A673 (cell line): ENCODE results near the gene HOXD3. TPM values are rescaled to one million over a fixed set of nuclear protein-coding genes. Genes with fewer than 3 reads are reported as not detected.

Experiments
- BruUV-seq: library from RNA; stranded (reverse); fragments of 400-500 nt; replicated peaks from 2 replicates; lab custom pipeline; 2021; lab: Mats Ljungman, UMichigan
- CTCF ChIA-PET: fragments of 300-600 bp; sonication (Branson Sonifier 250); formaldehyde crosslinking; loops from one replicate; lab custom pipeline; 2022; ENCODE audit warnings: antibody characterized with exemption; lab: Charles Lee
- POLR2A ChIA-PET: fragments of 300-600 bp; sonication (Branson Sonifier 250); formaldehyde crosslinking; loops from one replicate; lab custom pipeline; 2022; ENCODE audit warnings: antibody characterized with exemption; ENCODE audit not compliant: low non-redundant PET; lab: Charles Lee
- DNase-seq: peaks from one replicate; pipeline ENCODE4 v3.0.0-alpha.2; 2015; ENCODE audit warnings: low spot score
- H3K27ac ChIP-seq: fragments of 200-600 bp; sonication (generic); 2 replicates; pipeline ENCODE4 v1.5.1; 2016; ENCODE audit warnings: mixed run types, low read depth, mild to moderate bottlenecking, mixed read lengths, antibody characterized with exemption, low read length; ENCODE audit not compliant: poor library complexity, severe bottlenecking
- H3K27me3 ChIP-seq: fragments of 200-600 bp; sonication (generic); replicated peaks from 2 replicates; pipeline ENCODE4 v1.6.1; 2017; ENCODE audit warnings: mixed run types, low read depth, mild to moderate bottlenecking, mixed read lengths, antibody characterized with exemption, low read length; ENCODE audit not compliant: insufficient read depth, poor library complexity
- H3K36me3 ChIP-seq: fragments of 200-600 bp; sonication (generic); 2 replicates; pipeline ENCODE4 v1.6.1; 2016; ENCODE audit warnings: mixed run types, mild to moderate bottlenecking, mixed read lengths, antibody characterized with exemption, low read length; ENCODE audit not compliant: insufficient read depth, poor library complexity, severe bottlenecking
- H3K4me1 ChIP-seq: fragments of 200-600 bp; sonication (generic); 2 replicates; pipeline ENCODE4 v1.6.1; 2017; ENCODE audit warnings: mixed run types, mild to moderate bottlenecking, mixed read lengths, antibody characterized with exemption, low read length; ENCODE audit not compliant: insufficient read depth, poor library complexity, severe bottlenecking
- H3K4me3 ChIP-seq: fragments of 200-600 bp; sonication (generic); 2 replicates; pipeline ENCODE4 v1.5.1; 2016; ENCODE audit warnings: low read depth, mixed run types, mild to moderate bottlenecking, mixed read lengths, low read length; ENCODE audit not compliant: poor library complexity, severe bottlenecking
- H3K9me3 ChIP-seq: fragments of 200-600 bp; sonication (generic); 2 replicates; pipeline ENCODE4 v1.6.1; 2016; ENCODE audit warnings: mixed run types, low read depth, mild to moderate bottlenecking, mixed read lengths, antibody characterized with exemption, low read length; ENCODE audit not compliant: poor library complexity, severe bottlenecking
- CTCF ChIP-seq: fragments of 300-800, 200-600 bp; sonication (generic); conservative IDR thresholded peaks from 2 replicates; pipeline ENCODE4 v1.5.1; 2017; ENCODE audit warnings: low read depth, mild to moderate bottlenecking, antibody characterized with exemption, low read length, moderate library complexity, mixed read lengths
- EZH2 ChIP-seq: fragments of 200-600 bp; sonication (generic); IDR thresholded peaks from 2 replicates; pipeline ENCODE4 v1.6.1; 2017; ENCODE audit warnings: borderline replicate concordance, low read depth, mild to moderate bottlenecking, mixed read lengths, antibody characterized with exemption, low read length; ENCODE audit not compliant: poor library complexity, severe bottlenecking
- intact Hi-C: fragments of 100-400 bp; cut with micrococcal nuclease; formaldehyde crosslinking; loops from one replicate; pipeline ENCODE4 v1.10.0; 2022; ENCODE audit not compliant: unreplicated experiment
- total RNA-seq: library from RNA; stranded (reverse); gene quantifications from 2 replicates; pipeline ENCODE4 v1.2.3, GENCODE V29; 2021

Gene HOXD3
- total RNA-seq, 1 experiment from 2014 or later = 41.3 TPM

GRCh38 chr2:176133389-176133788 is 23.7 kb upstream of the HOXD3 start:
- Histone ChIP-seq H3K4me1 (peaks cover 31% of the 10 kb centered on the region), H3K9me3 (no peaks in the 10 kb centered on the region), H3K27ac (peak overlapping the region; percentile 98), H3K36me3 (peaks cover 4% of the 10 kb centered on the region), H3K27me3 (no peaks in the 10 kb centered on the region), H3K4me3 (peak overlapping the region; percentile 62)
- peak; percentile 19 for DNase-seq
- ChIA-PET POLR2A (no interaction called here), CTCF (interaction anchor here (0.7 to 1.5 kb wide), 2 partner anchors 8 to 322 kb away, joined by 4 to 5 read pairs; no protein-coding TSS in a partner anchor)
- TF ChIP-seq EZH2 = no peak
- TF ChIP-seq CTCF = no peak
- intact Hi-C loops = no loop called here
- BruUV-seq = no TSS peak

- no peaks in the 10 kb centered on the region for H3K9me3 ChIP-seq
- H3K4me3 ChIP-seq = no peak overlapping the region
- H3K36me3 ChIP-seq = peaks cover 4% of the 10 kb centered on the region
- ChIA-PET CTCF (no interaction called here), POLR2A (no interaction called here)
- intact Hi-C loops = no loop called here
- peak overlapping the region; percentile 98 for H3K27ac ChIP-seq
- TF ChIP-seq EZH2 (no peak), CTCF (no peak)
- no peaks in the 10 kb centered on the region for H3K27me3 ChIP-seq
- BruUV-seq = no TSS peak
- H3K4me1 ChIP-seq = peaks cover 30% of the 10 kb centered on the region
- DNase-seq = peak; percentile 38
Observed at GRCh38 chr2:176134035-176134434, 23.1 kb upstream of the HOXD3 start.

GRCh38 chr2:176135035-176135440 is 22.1 kb upstream of the HOXD3 start:
- peak; percentile 68 for DNase-seq
- Histone ChIP-seq H3K27ac (peak overlapping the region; percentile 98), H3K9me3 (no peaks in the 10 kb centered on the region), H3K36me3 (peaks cover 4% of the 10 kb centered on the region), H3K4me1 (peaks cover 31% of the 10 kb centered on the region), H3K4me3 (peak overlapping the region; percentile 85), H3K27me3 (no peaks in the 10 kb centered on the region)
- TF ChIP-seq CTCF = no peak
- no peak for TF ChIP-seq EZH2
- ChIA-PET POLR2A (no interaction called here), CTCF (no interaction called here)
- BruUV-seq = no TSS peak
- intact Hi-C loops = loop anchor here (5.0 kb wide), 1 partner anchor 682 kb away; no protein-coding TSS in a partner anchor
